ENCODE data around the gene TRIM44.

DNA sequence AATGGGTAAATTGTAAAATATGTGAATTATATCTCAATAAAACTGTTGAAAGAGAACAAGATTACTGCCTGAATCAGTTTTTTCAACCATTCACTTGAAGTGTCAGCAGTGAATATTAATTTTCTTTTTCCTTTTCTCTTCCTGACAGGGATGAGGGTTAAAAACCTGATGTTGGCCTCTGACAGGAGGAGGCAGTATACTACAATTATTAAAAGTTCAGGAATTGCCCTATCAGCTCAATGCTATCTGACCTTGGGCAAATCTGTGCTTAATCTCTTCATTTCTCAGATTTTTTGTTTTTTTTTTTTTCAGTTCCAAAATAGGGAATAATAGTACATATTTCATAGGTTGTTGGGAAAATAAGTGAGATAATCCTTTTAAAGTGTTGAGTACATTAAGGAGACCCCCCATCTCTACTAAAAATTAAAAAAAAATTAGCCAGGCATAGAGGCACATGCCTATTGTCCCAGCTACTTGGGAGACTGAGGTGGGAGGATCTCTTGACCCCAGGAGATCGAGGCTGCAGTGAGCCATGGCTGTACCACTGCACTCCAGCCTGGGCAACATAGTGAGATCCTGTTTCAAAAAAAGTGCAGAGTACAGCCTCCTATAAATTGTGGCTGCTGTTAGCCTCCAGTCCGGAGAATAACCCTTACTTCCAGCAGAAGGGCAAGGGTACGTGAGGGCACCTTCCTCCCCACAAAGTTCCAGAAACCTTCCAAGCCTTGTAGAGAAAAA lies 48.8 kb downstream of the TRIM44 start:
- no peak for TF ChIP-seq POLR2A (IDR thresholded peaks at IDR 0.05; ENCODE audit: low read depth, low read length)
- TF ChIP-seq TAF1 (IDR thresholded peaks at IDR 0.05; ENCODE audit: borderline replicate concordance, low read depth, low read length) = no peak

Measured in GM12892 (cell line).